Neural progenitor cell (in vitro differentiated cells): Measurements from ENCODE around the gene PARVG.

ENCODE experiments used
- CTCF ChIP-seq: fragments of 200-600 bp; sonication (generic); IDR thresholded peaks from 2 replicates; pipeline ENCODE4 v1.5.1; 2017; ENCODE audit warnings: antibody characterized with exemption, mild to moderate bottlenecking
- EZH2 ChIP-seq: fragments of 200-600 bp; sonication (generic); IDR thresholded peaks from 2 replicates; pipeline ENCODE4 v1.6.1; 2017; ENCODE audit warnings: antibody characterized with exemption, mild to moderate bottlenecking, moderate library complexity
- EZH2phosphoT487 ChIP-seq: fragments of 200-600 bp; sonication (generic); IDR thresholded peaks from 2 replicates; pipeline ENCODE4 v1.6.1; 2017; ENCODE audit warnings: antibody characterized with exemption

- TF ChIP-seq CTCF (no peak), EZH2 (no peak), EZH2phosphoT487 (no peak)
Observed at GRCh38 chr22:44205516-44206329, 25.0 kb downstream of the PARVG start.
